Esophagus squamous epithelium (tissue), 5 donors: ENCODE results near the gene KIAA0319L. TPM values are rescaled to one million over a fixed set of nuclear protein-coding genes. Genes with fewer than 3 reads are reported as not detected.

Experiments used
- DNase-seq: peaks from one replicate; lab custom pipeline; 2025; lab: John Stamatoyannopoulos, UW
- H3K27ac ChIP-seq, 4 donors: fragments of 200-600 bp; sonication (generic); one replicate each; pipeline ENCODE4 v1.5.1; 2016 to 2019; ENCODE audit warnings: mild to moderate bottlenecking in 1 of 4
- H3K27me3 ChIP-seq, 4 donors: fragments of 200-600 bp; sonication (generic); 1 replicate in 3 of 4; 2 replicates in 1 of 4; pipeline versions ENCODE4 v1.5.1 to v1.6.0; 2017 to 2021; ENCODE audit warnings: antibody characterized with exemption in 1 of 4
- H3K36me3 ChIP-seq, 3 donors: fragments of 200-600 bp; sonication (generic); one replicate each; pipeline ENCODE4 v1.5.1; 2016 to 2019
- H3K4me1 ChIP-seq, 3 donors: fragments of 200-600 bp; sonication (generic); one replicate each; pipeline ENCODE4 v1.5.1; 2017 to 2019
- H3K4me3 ChIP-seq, 4 donors: fragments of 200-600 bp; sonication (generic); 1 replicate in 3 of 4; 2 replicates in 1 of 4; pipeline ENCODE4 v1.5.1; 2016 to 2019; ENCODE audit warnings: mild to moderate bottlenecking in 2 of 4, moderate library complexity in 1 of 4
- H3K9me3 ChIP-seq, 3 donors: fragments of 200-600 bp; sonication (generic); one replicate each; pipeline ENCODE4 v1.5.1; 2016 to 2019
- POLR2A ChIP-seq, 4 donors: fragments of 450-650 bp; IDR thresholded peaks; one replicate each; pipeline ENCODE4 v1.6.1; 2017; ENCODE audit warnings: antibody characterized with exemption in 4 of 4, mild to moderate bottlenecking in 4 of 4, moderate library complexity in 3 of 4
- WGBS, 2 donors: methylation state at CpG; one replicate each; pipeline ENCODE4 v1.1.5; 2018; 5-methylcytosine and 5-hydroxymethylcytosine counted together
- intact Hi-C: fragments of 100-400 bp; cut with DNase I; formaldehyde crosslinking; loops from one replicate; pipeline ENCODE4 v1.15.0; 2022
- total RNA-seq, 4 donors: library from RNA; depleted of rRNA; stranded (reverse); fragments of >200 nt; gene quantifications; one replicate each; pipeline ENCODE4 v1.1.0, GENCODE V29; 2016
- TF ChIP-seq, protein P1 (sequence below), 6 experiments: fragments of 450-650 bp in 4 of 6; fragments of 200-600 bp in 2 of 6; sonication (generic) in 2 of 6; IDR thresholded peaks; one replicate each; pipeline ENCODE4 v1.5.1; 2016 to 2019; ENCODE audit warnings: antibody characterized with exemption in 6 of 6, mild to moderate bottlenecking in 4 of 6, moderate library complexity in 4 of 6
- donor health status: DM: yes; HTN: yes; CAD: no.

The KIAA0319L gene
- 10 to 100 TPM; 24.8 to 53.4 (median 28.4) TPM for total RNA-seq

DNA sequence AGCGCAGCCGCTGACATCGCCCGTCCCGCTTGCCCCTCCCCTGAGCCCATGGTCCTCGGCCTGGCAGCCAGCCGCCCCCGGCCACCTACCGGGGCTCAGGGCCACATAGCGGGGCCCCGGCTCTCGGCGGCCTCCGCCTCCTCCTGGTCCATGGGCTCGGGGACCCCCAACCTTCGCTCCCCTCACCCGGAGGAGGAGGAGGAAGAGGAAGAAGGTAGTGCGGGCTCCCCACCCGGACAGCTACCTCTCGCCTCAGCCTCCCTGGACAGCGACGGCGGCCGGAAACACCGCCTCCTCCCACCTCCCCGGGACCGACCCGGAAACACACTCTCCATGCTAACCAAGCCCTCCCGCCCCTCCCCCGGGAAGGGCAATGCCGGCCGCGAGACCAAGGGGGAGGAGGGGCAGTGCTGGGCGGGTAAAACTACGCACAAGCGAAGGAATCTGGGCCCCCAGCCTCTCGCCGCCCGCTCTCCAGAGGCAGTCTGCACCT is at the start of gene KIAA0319L:
TSS of gene KIAA0319L (minus strand) at position 286 of the 493 bp plus-strand sequence. CDS start 2,912 bp downstream, outside the sequence.
- peak within 1 kb of the TSS; percentile 76 to 94 (median 85) for H3K4me3 ChIP-seq
- H3K9me3 ChIP-seq = no peaks in the 10 kb centered on the region
- peak in 1 of 4 donors; percentile 56 for TF ChIP-seq POLR2A (IDR thresholded peaks at IDR 0.05)
- TF ChIP-seq, protein P1, sequence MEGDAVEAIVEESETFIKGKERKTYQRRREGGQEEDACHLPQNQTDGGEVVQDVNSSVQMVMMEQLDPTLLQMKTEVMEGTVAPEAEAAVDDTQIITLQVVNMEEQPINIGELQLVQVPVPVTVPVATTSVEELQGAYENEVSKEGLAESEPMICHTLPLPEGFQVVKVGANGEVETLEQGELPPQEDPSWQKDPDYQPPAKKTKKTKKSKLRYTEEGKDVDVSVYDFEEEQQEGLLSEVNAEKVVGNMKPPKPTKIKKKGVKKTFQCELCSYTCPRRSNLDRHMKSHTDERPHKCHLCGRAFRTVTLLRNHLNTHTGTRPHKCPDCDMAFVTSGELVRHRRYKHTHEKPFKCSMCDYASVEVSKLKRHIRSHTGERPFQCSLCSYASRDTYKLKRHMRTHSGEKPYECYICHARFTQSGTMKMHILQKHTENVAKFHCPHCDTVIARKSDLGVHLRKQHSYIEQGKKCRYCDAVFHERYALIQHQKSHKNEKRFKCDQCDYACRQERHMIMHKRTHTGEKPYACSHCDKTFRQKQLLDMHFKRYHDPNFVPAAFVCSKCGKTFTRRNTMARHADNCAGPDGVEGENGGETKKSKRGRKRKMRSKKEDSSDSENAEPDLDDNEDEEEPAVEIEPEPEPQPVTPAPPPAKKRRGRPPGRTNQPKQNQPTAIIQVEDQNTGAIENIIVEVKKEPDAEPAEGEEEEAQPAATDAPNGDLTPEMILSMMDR (IDR thresholded peaks at IDR 0.05) = no peak
- H3K36me3 ChIP-seq = peaks cover 0 to 24% (median 4%) of the 10 kb centered on the region in 3 donors
- H3K27me3 ChIP-seq = no peaks in the 10 kb centered on the region
- 0% methylated on average over 17 of the region's 39 CpGs; no CpG with 5 or more reads in 1 of the 2 donors for WGBS, 2 donors
- intact Hi-C loops = no loop called here
- H3K27ac ChIP-seq = peak within 1 kb of the TSS; percentile 94 to 99 (median 96)
- peaks cover 29 to 85% (median 41%) of the 10 kb centered on the region in 3 donors for H3K4me1 ChIP-seq
- DNase-seq = peak; percentile 74

DNA sequence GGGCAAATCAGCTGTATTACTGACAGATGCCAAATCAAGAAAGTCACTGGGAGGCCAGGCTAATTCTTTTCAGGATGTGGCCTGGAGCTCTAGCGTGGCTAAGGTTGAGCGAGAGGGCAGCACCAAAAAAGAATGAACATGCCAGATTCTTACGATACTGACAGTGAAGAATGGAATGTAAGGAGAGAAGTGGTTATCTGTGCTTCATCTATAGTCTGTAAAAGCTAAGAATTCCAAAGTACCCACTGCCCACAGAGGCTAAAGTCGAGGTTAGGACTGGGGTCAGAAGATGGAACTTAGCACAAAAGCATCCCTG is 48.6 kb upstream of the KIAA0319L start:
- TF ChIP-seq, protein P1 (IDR thresholded peaks at IDR 0.05) = no peak
- no peak for TF ChIP-seq POLR2A (IDR thresholded peaks at IDR 0.05)
- no peak overlapping the region for H3K27ac ChIP-seq
- no peaks in the 10 kb centered on the region for H3K27me3 ChIP-seq
- H3K9me3 ChIP-seq = no peaks in the 10 kb centered on the region
- H3K36me3 ChIP-seq = peaks cover 11 to 100% (median 34%) of the 10 kb centered on the region in 3 donors
- 83% methylated on average over 4 of the region's 4 CpGs for WGBS, 2 donors
- no peak for DNase-seq
- no peak overlapping the region for H3K4me3 ChIP-seq
- intact Hi-C loops = no loop called here
- no peaks in the 10 kb centered on the region for H3K4me1 ChIP-seq

DNA sequence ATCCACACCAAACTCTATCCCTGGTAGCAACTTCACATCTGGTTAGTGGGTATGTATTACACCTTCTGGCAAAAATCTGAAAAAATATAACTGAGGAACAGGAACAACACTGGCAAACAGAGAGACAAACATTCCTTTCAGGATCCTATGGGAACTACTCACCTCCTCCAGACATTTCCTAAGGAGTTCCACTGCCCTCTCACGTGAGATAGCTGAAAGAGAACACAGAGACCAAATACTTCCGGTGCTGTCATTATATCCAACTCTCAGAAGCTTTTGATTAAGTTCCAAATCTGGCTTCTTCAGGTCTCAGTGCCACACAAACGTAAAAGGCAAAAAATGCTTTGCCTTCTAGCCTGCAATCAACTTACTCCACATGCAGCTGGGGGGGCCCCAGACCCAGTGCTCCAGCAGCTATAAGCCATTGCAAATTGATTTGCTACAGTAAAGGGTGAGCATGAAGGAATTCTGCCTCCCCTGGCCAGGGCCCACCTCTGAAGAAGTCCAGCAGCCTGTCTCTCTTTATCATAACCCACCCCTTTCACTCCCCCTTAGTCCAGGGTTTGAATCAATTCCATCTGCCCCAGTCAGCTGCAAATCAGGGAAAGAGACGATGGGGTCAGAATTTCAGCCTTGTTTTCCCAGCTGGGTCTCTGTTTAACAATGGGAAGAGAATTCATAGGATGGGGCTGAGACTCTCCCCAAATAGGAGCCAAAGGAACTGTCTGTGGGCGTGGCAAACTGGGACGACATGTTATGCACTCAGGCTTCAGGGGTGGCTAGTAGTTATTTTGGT is 48.1 kb upstream of the KIAA0319L start:
- H3K4me3 ChIP-seq = no peak overlapping the region
- TF ChIP-seq POLR2A (IDR thresholded peaks at IDR 0.05) = no peak
- TF ChIP-seq, protein P1 (IDR thresholded peaks at IDR 0.05) = no peak
- H3K27ac ChIP-seq = no peak overlapping the region
- no peaks in the 10 kb centered on the region for H3K9me3 ChIP-seq
- H3K27me3 ChIP-seq = no peaks in the 10 kb centered on the region
- peaks cover 11 to 100% (median 31%) of the 10 kb centered on the region in 3 donors for H3K36me3 ChIP-seq
- intact Hi-C loops = no loop called here
- no peaks in the 10 kb centered on the region for H3K4me1 ChIP-seq
- 81 to 90% methylated on average over 6 of the region's 6 CpGs for WGBS, 2 donors
- DNase-seq = no peak

DNA sequence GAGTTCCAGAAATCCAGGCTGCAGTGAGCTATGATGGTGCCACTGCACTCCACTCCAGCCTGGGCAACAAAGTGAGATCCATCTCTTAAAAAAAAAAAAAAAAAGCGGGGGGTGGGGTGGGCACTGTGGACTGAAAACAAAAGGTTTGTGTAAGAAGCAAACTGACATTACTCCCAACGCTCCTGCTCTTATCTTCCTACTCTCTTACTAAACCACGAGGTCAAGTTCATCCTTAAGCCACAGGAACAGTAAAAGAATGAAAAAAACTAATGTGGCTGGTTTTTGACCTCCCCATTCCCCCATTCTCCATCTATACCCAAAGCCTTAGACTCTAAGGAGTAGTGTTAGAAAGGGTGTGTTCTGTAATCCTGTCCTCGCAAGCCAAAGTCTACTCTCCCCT is 46.7 kb upstream of the KIAA0319L start:
- WGBS, 2 donors = 77 to 81% methylated on average over 4 of the region's 4 CpGs
- H3K4me1 ChIP-seq = no peaks in the 10 kb centered on the region
- DNase-seq = no peak
- no peaks in the 10 kb centered on the region for H3K9me3 ChIP-seq
- H3K27ac ChIP-seq = no peak overlapping the region
- no peak overlapping the region for H3K4me3 ChIP-seq
- H3K36me3 ChIP-seq = peaks cover 7 to 100% (median 28%) of the 10 kb centered on the region in 3 donors
- H3K27me3 ChIP-seq = no peaks in the 10 kb centered on the region
- TF ChIP-seq, protein P1 (IDR thresholded peaks at IDR 0.05) = no peak
- TF ChIP-seq POLR2A (IDR thresholded peaks at IDR 0.05) = no peak
- intact Hi-C loops = no loop called here

DNA sequence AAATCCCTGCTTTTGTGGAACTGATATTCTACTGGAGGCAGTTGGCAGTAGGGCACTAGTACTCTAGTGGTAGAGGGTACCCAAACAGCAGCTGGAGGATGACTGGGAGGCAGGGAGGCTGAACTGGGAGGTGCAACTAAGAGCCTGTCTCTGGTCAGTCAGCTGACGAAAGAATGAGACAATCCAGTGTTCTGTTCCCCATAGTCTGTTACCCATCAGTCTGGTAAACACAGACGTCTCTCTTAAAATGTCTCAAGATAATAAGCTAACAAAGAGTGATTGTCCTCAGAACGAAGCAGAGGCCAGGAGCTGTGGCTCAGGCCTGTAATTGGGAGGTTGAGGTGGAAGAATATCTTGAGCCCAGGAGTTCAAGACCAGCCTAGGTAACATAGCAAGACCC is 46.3 kb upstream of the KIAA0319L start:
- 86 to 88% methylated on average over 3 of the region's 3 CpGs for WGBS, 2 donors
- no peak for DNase-seq
- H3K4me3 ChIP-seq = no peak overlapping the region
- TF ChIP-seq POLR2A (IDR thresholded peaks at IDR 0.05) = no peak
- TF ChIP-seq, protein P1 (IDR thresholded peaks at IDR 0.05) = no peak
- no peaks in the 10 kb centered on the region for H3K27me3 ChIP-seq
- no peaks in the 10 kb centered on the region for H3K4me1 ChIP-seq
- no peak overlapping the region for H3K27ac ChIP-seq
- peaks cover 3 to 100% (median 26%) of the 10 kb centered on the region in 3 donors for H3K36me3 ChIP-seq
- H3K9me3 ChIP-seq = no peaks in the 10 kb centered on the region
- intact Hi-C loops = no loop called here
